GM18951 (cell line): ENCODE data around the gene UXS1.

Source experiments
- POLR2A ChIP-seq: IDR thresholded peaks from 4 replicates; pipeline ENCODE4 v1.6.1; 2011; ENCODE audit warnings: mild to moderate bottlenecking; ENCODE audit not compliant: insufficient read length, insufficient read depth; ENCODE audit errors: extremely low read depth
- in situ Hi-C: fragments of 300-500 bp; cut with MboI; formaldehyde crosslinking; loops from one replicate; pipeline ENCODE4 v1.12.0; 2022; ENCODE audit warnings: low sequenced_read_pairs, mixed read lengths, inconsistent platforms; ENCODE audit not compliant: unreplicated experiment

Gene UXS1

GRCh38 chr2:106058469-106059137, 135.5 kb downstream of the UXS1 start:
- TF ChIP-seq POLR2A, result no peak
- in situ Hi-C loops, result no loop called here

GRCh38 chr2:106057206-106057605, 136.9 kb downstream of the UXS1 start:
- no peak for TF ChIP-seq POLR2A
- in situ Hi-C loops, result no loop called here

DNA sequence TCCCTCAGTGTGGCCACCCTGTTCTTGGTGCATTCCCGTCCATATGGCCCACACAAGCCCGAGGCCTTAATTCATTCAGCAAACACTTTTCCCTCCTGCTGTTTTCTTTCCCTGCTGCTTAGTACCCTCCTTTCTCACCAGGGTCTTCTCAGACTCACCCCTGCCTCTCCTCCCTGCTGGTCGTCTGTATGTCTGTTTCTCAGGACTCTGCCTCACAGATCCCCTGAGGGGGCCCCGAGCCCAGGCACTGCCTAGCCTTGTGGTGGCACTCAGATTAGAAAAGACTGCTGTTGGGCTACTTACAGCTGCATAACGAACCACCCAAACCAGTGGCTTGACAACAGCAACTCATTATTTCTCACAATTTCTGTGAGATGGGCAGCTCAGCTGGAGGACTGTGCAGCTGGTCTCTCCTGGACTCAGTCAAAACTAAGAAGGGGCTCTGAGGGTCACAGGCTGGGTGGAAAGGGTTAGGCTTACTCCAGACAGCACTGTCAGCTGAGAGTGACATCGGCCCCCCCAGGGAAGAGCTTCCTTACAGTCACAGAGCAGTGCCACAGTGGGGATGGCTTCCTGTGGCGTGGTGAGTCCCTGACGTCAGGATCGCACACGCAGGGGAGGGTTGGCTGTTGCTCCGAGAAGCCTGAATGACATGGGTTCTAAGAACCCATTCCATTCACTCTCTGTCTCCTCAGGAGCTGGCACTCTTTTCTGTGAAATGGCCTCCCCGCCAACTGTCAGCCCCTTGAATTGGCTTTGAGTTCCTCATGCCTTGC, 139.0 kb downstream of the UXS1 start:
- in situ Hi-C loops, result no loop called here
- TF ChIP-seq POLR2A, result no peak

GRCh38 chr2:106054321-106054720, 139.8 kb downstream of the UXS1 start:
- in situ Hi-C loops, result no loop called here
- TF ChIP-seq POLR2A, result no peak

DNA sequence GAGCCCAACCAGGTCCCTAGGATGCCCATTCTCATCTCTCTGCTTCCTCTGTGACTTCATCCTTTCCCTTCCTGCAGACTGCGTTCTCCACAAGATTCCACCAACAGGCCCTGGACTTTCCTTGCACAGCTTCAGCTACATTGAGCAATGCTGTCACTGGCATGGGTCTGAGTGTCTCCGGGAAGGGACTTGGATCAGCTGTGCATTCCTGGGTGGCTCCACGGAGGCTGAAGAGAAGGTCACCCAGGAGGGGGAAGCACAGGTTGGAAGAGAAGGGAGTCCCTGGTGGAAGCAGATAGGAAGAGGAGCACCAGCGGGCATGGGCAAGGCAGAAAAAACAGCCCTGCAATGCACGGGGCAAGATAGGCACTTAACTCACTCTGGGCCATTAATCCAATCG, 140.5 kb downstream of the UXS1 start:
- no peak for TF ChIP-seq POLR2A
- in situ Hi-C loops, result no loop called here

- in situ Hi-C loops, result no loop called here
Observed at GRCh38 chr2:106053116-106053515, 141.0 kb downstream of the UXS1 start.

GRCh38 chr2:106044859-106045258, 149.2 kb downstream of the UXS1 start:
- in situ Hi-C loops, result no loop called here
- no peak for TF ChIP-seq POLR2A

More at GRCh38 chr2:106053116-106053515, 141.0 kb downstream of the UXS1 start:
- TF ChIP-seq POLR2A, result no peak

DNA sequence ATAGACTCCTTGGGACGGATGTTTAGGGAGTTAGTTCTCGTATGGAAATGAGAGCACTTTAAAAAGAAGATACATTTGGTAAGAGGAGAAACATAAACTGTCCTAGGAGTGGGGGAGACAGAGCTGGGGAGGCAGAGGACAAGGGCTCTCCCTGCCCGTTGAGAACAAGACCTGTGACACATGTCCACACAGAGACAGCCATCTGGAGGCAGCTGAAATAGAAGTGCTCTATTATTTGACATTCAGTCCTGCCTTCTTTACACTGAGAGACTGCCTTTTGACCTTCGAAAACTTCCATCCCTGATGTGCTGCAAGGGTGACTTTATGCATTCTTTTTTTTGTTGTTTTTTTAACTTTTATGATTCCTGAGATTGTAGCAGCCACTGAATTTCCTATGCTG, 150.1 kb downstream of the UXS1 start:
- TF ChIP-seq POLR2A, result no peak
- in situ Hi-C loops, result no loop called here
